ENCODE measurements around the gene MOB3C.
A peak's percentile ranks its signal among the peaks of the same experiment; 100 is the strongest.

Gene MOB3C

DNA sequence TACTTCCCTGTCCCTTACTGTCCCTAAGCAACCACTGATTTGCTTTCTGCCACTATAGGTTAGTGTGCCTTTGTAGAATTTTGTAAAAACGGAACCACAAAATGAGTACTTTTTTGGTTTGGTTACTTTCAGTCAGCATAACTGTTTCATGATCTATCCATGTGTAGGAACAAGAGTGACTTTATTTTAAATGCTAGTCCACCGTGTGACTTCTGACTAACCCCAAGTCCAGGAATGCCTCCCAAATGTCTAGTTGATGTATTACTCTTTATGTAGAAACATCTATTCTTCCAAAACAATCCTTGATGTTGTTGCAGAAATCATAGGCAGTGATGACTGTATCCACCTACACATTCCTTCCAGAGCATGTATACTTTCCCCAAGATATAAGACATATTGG is 30.2 kb upstream of the MOB3C start:
- H3K9ac ChIP-seq (ENCODE audit: low read length), result no peak overlapping the region
- no peak for DNase-seq
- no peak overlapping the region for H3K4ac ChIP-seq (ENCODE audit: low read depth in 1 of 2, low read length in 2 of 2)
- H2AK5ac ChIP-seq (ENCODE audit: low read length, severe bottlenecking), result no peak overlapping the region
- H4K8ac ChIP-seq (ENCODE audit: low read length), result no peak overlapping the region
- H3K27me3 ChIP-seq (ENCODE audit: control insufficient read depth in 1 of 2, insufficient read depth in 1 of 2, low read length in 2 of 2), result no peaks in the 10 kb centered on the region
- H2BK5ac ChIP-seq (ENCODE audit: low read depth, low read length, poor library complexity, severe bottlenecking), result no peak overlapping the region
- H3K27ac ChIP-seq (ENCODE audit: low read length, poor library complexity, severe bottlenecking), result no peak overlapping the region
- no peak overlapping the region for H2BK120ac ChIP-seq (ENCODE audit: low read depth, low read length)
- H3K9me3 ChIP-seq (ENCODE audit: control insufficient read depth, low read length), result peaks cover 22% of the 10 kb centered on the region
- peaks cover 15 to 43% of the 10 kb centered on the region in 2 experiments for H3K36me3 ChIP-seq (ENCODE audit: control insufficient read depth in 1 of 2, insufficient read depth in 2 of 2, low read depth in 1 of 2, low read length in 2 of 2)
- H3K4me2 ChIP-seq (ENCODE audit: low read length, poor library complexity, severe bottlenecking), result no peak overlapping the region
- H3K18ac ChIP-seq (ENCODE audit: low read depth in 1 of 2, low read length in 2 of 2), result no peak overlapping the region
- 100% methylated on average over 1 of the region's 2 CpGs for WGBS
- no peak overlapping the region for H2AFZ ChIP-seq (ENCODE audit: low read depth, low read length)
- no peak overlapping the region for H2BK12ac ChIP-seq (ENCODE audit: low read length in 2 of 2)
- no peak overlapping the region for H2BK15ac ChIP-seq (ENCODE audit: low read depth, poor library complexity, severe bottlenecking)
- no peaks in the 10 kb centered on the region for H3K4me1 ChIP-seq (ENCODE audit: control insufficient read depth, insufficient read depth, low read depth, low read length)
- no peak overlapping the region for H3K14ac ChIP-seq (ENCODE audit: low read length in 2 of 2)
- no peak overlapping the region for H3K4me3 ChIP-seq (ENCODE audit: insufficient read depth in 1 of 2, low read depth in 1 of 2, low read length in 2 of 2)
- no peak overlapping the region for H4K91ac ChIP-seq (ENCODE audit: low read length)
- H3K79me1 ChIP-seq (replicated peaks; ENCODE audit: low read length, poor library complexity, severe bottlenecking), result no peaks in the 10 kb centered on the region
- no peak overlapping the region for H3K23ac ChIP-seq (ENCODE audit: low read length in 2 of 2)

DNA sequence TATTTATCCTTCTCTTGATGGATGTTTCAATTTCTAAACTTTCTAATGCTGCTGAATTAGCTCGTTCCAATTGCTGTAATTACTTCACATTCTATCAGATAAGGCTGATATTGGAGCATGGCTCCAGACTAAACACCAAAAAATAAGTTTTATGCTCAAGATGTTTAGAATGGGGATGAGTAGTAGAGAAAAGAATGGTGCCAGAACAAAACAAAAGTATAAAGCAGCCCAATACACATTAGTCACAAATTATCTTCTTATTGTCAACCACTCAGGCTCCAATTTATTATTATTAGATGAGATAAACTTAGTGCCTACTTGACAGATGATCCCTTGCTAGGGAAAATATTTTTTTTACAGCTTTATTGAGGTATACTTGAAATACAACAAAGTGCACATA is 29.7 kb upstream of the MOB3C start:
- no peak overlapping the region for H2BK5ac ChIP-seq (ENCODE audit: low read depth, low read length, poor library complexity, severe bottlenecking)
- no peak overlapping the region for H2BK120ac ChIP-seq (ENCODE audit: low read depth, low read length)
- H3K14ac ChIP-seq (ENCODE audit: low read length in 2 of 2), result no peak overlapping the region
- no peaks in the 10 kb centered on the region for H3K27me3 ChIP-seq (ENCODE audit: control insufficient read depth in 1 of 2, insufficient read depth in 1 of 2, low read length in 2 of 2)
- H2AFZ ChIP-seq (ENCODE audit: low read depth, low read length), result no peak overlapping the region
- no peak overlapping the region for H3K23ac ChIP-seq (ENCODE audit: low read length in 2 of 2)
- H3K9me3 ChIP-seq (ENCODE audit: control insufficient read depth, low read length), result peaks cover 22% of the 10 kb centered on the region
- no peak overlapping the region for H4K8ac ChIP-seq (ENCODE audit: low read length)
- H3K79me1 ChIP-seq (replicated peaks; ENCODE audit: low read length, poor library complexity, severe bottlenecking), result no peaks in the 10 kb centered on the region
- no peak overlapping the region for H3K27ac ChIP-seq (ENCODE audit: low read length, poor library complexity, severe bottlenecking)
- no peak overlapping the region for H3K4me2 ChIP-seq (ENCODE audit: low read length, poor library complexity, severe bottlenecking)
- no peak overlapping the region for H2BK15ac ChIP-seq (ENCODE audit: low read depth, poor library complexity, severe bottlenecking)
- H3K9ac ChIP-seq (ENCODE audit: low read length), result no peak overlapping the region
- H3K4ac ChIP-seq (ENCODE audit: low read depth in 1 of 2, low read length in 2 of 2), result no peak overlapping the region
- no peaks in the 10 kb centered on the region for H3K4me1 ChIP-seq (ENCODE audit: control insufficient read depth, insufficient read depth, low read depth, low read length)
- no peak overlapping the region for H2BK12ac ChIP-seq (ENCODE audit: low read length in 2 of 2)
- H3K4me3 ChIP-seq (ENCODE audit: insufficient read depth in 1 of 2, low read depth in 1 of 2, low read length in 2 of 2), result no peak overlapping the region
- H3K36me3 ChIP-seq (ENCODE audit: control insufficient read depth in 1 of 2, insufficient read depth in 2 of 2, low read depth in 1 of 2, low read length in 2 of 2), result peaks cover 15 to 47% of the 10 kb centered on the region in 2 experiments
- H3K18ac ChIP-seq (ENCODE audit: low read depth in 1 of 2, low read length in 2 of 2), result no peak overlapping the region
- 20% methylated on average over 1 of the region's 1 CpG for WGBS
- no peak overlapping the region for H2AK5ac ChIP-seq (ENCODE audit: low read length, severe bottlenecking)
- no peak overlapping the region for H4K91ac ChIP-seq (ENCODE audit: low read length)
- DNase-seq, result no peak

- no peak overlapping the region for H3K18ac ChIP-seq (ENCODE audit: low read depth in 1 of 2, low read length in 2 of 2)
- no peak overlapping the region for H3K4me2 ChIP-seq (ENCODE audit: low read length, poor library complexity, severe bottlenecking)
- H3K14ac ChIP-seq (ENCODE audit: low read length in 2 of 2), result no peak overlapping the region
- H3K4ac ChIP-seq (ENCODE audit: low read depth in 1 of 2, low read length in 2 of 2), result no peak overlapping the region
- H2BK12ac ChIP-seq (ENCODE audit: low read length in 2 of 2), result no peak overlapping the region
- H3K27ac ChIP-seq (ENCODE audit: low read length, poor library complexity, severe bottlenecking), result no peak overlapping the region
- H3K9ac ChIP-seq (ENCODE audit: low read length), result no peak overlapping the region
- no peak overlapping the region for H2BK15ac ChIP-seq (ENCODE audit: low read depth, poor library complexity, severe bottlenecking)
- H3K27me3 ChIP-seq (ENCODE audit: control insufficient read depth in 1 of 2, insufficient read depth in 1 of 2, low read length in 2 of 2), result no peaks in the 10 kb centered on the region
- H2BK5ac ChIP-seq (ENCODE audit: low read depth, low read length, poor library complexity, severe bottlenecking), result no peak overlapping the region
- H3K36me3 ChIP-seq (ENCODE audit: control insufficient read depth in 1 of 2, insufficient read depth in 2 of 2, low read depth in 1 of 2, low read length in 2 of 2), result peaks cover 15 to 49% of the 10 kb centered on the region in 2 experiments
- H3K23ac ChIP-seq (ENCODE audit: low read length in 2 of 2), result no peak overlapping the region
- no peak overlapping the region for H2AFZ ChIP-seq (ENCODE audit: low read depth, low read length)
- H2AK5ac ChIP-seq (ENCODE audit: low read length, severe bottlenecking), result no peak overlapping the region
- 100% methylated on average over 4 of the region's 4 CpGs for WGBS
- DNase-seq, result no peak
- no peaks in the 10 kb centered on the region for H3K79me1 ChIP-seq (replicated peaks; ENCODE audit: low read length, poor library complexity, severe bottlenecking)
- no peak overlapping the region for H4K91ac ChIP-seq (ENCODE audit: low read length)
- no peak overlapping the region for H4K8ac ChIP-seq (ENCODE audit: low read length)
- H3K4me3 ChIP-seq (ENCODE audit: insufficient read depth in 1 of 2, low read depth in 1 of 2, low read length in 2 of 2), result no peak overlapping the region
- H2BK120ac ChIP-seq (ENCODE audit: low read depth, low read length), result no peak overlapping the region
- H3K4me1 ChIP-seq (ENCODE audit: control insufficient read depth, insufficient read depth, low read depth, low read length), result no peaks in the 10 kb centered on the region
- H3K9me3 ChIP-seq (ENCODE audit: control insufficient read depth, low read length), result peaks cover 22% of the 10 kb centered on the region
These were observed 29.2 kb upstream of the MOB3C start for GRCh38 chr1:46645815-46646214.

GRCh38 chr1:46643368-46643775 is 26.8 kb upstream of the MOB3C start:
- Histone ChIP-seq H3K4ac (ENCODE audit: low read depth in 1 of 2, low read length in 2 of 2) (no peak overlapping the region), H2BK120ac (ENCODE audit: low read depth, low read length) (no peak overlapping the region)
- DNase-seq, result peak; percentile 94

More at GRCh38 chr1:46643368-46643775, 26.8 kb upstream of the MOB3C start:
- H3K27ac ChIP-seq (ENCODE audit: low read length, poor library complexity, severe bottlenecking), result peak overlapping the region; percentile 81
- peak overlapping the region; percentile 28 for H3K9ac ChIP-seq (ENCODE audit: low read length)
- no peak overlapping the region for H3K23ac ChIP-seq (ENCODE audit: low read length in 2 of 2)
- no peak overlapping the region for H2AFZ ChIP-seq (ENCODE audit: low read depth, low read length)
- no peaks in the 10 kb centered on the region for H3K27me3 ChIP-seq (ENCODE audit: control insufficient read depth in 1 of 2, insufficient read depth in 1 of 2, low read length in 2 of 2)
- no peak overlapping the region for H4K91ac ChIP-seq (ENCODE audit: low read length)
- H3K9me3 ChIP-seq (ENCODE audit: control insufficient read depth, low read length), result peaks cover 9% of the 10 kb centered on the region
- peaks cover 2% of the 10 kb centered on the region for H3K79me1 ChIP-seq (replicated peaks; ENCODE audit: low read length, poor library complexity, severe bottlenecking)
- no peak overlapping the region for H3K14ac ChIP-seq (ENCODE audit: low read length in 2 of 2)
- no peak overlapping the region for H2BK12ac ChIP-seq (ENCODE audit: low read length in 2 of 2)
- H4K8ac ChIP-seq (ENCODE audit: low read length), result no peak overlapping the region
- no peak overlapping the region for H2BK15ac ChIP-seq (ENCODE audit: low read depth, poor library complexity, severe bottlenecking)
- no peak overlapping the region for H3K4me2 ChIP-seq (ENCODE audit: low read length, poor library complexity, severe bottlenecking)
- no peak overlapping the region for H3K18ac ChIP-seq (ENCODE audit: low read depth in 1 of 2, low read length in 2 of 2)
- H3K4me3 ChIP-seq (ENCODE audit: insufficient read depth in 1 of 2, low read depth in 1 of 2, low read length in 2 of 2), result no peak overlapping the region
- no peak overlapping the region for H2BK5ac ChIP-seq (ENCODE audit: low read depth, low read length, poor library complexity, severe bottlenecking)
- no peak overlapping the region for H2AK5ac ChIP-seq (ENCODE audit: low read length, severe bottlenecking)
- peaks cover 5 to 25% of the 10 kb centered on the region in 2 experiments for H3K36me3 ChIP-seq (ENCODE audit: control insufficient read depth in 1 of 2, insufficient read depth in 2 of 2, low read depth in 1 of 2, low read length in 2 of 2)
- H3K4me1 ChIP-seq (ENCODE audit: control insufficient read depth, insufficient read depth, low read depth, low read length), result no peaks in the 10 kb centered on the region
